ENCODE measurements around the gene EEPD1.

EEPD1 gene

DNA sequence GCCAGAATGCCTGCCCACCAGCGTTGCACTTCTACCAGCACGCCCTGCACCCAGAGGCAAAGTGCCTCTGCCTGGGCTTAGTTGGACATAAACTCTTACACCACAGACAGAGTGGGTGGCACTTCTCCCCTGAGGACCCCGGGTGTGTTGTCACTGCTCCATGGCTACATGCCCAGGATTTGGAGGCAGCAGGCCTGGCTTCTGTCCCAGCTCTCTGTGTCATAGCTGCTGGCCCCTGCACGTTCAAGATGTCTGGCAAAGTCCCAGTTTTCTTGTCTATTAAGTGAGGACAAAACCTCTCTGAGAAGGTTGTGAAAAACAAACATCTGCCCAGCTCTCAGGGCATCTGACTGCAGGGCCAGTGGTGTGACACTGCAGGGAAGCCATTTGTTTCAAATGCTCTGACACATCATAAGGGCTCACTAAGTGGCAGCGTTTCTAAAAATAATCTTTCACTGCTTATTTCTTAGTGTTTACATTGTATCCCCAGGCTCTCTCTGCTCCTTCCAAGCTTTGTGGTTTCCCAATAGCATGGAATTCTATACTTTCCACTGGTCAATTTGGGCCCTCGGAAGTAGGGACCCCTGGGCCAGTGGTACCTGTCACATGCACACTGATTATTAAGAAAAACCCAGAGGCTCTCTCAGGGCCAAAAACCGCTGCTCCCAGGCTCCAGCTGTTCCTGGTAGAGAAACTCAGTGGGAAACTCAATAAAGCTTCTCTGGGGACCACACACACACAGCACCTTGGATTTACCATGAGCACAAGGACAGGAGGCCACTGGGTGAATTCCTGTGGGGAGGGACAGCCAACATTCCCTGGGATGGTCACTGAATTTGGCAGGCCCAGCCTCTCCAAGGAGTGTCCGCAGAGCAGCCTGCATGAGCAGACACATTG, 150.4 kb downstream of the EEPD1 start:
- ATAC-seq: peak; percentile 81
- TF ChIP-seq PPARA (CRISPR knock-in tag; IDR thresholded peaks at IDR 0.05; ENCODE audit: borderline replicate concordance) (no peak), ZNF565 (CRISPR knock-in tag; conservative IDR thresholded peaks at IDR 0.05; ENCODE audit: low read depth) (peak; percentile 24; the same call in 1 of the 2 replicates), CSDC2 (CRISPR knock-in tag; IDR thresholded peaks at IDR 0.05) (no peak), ESRRG (CRISPR knock-in tag; IDR thresholded peaks at IDR 0.05) (no peak), GLIS3 (CRISPR knock-in tag; IDR thresholded peaks at IDR 0.05) (peak; percentile 87; the same call in 1 of the 2 replicates), ZNF70 (CRISPR knock-in tag; IDR thresholded peaks at IDR 0.05) (no peak), ISL1 (CRISPR knock-in tag; IDR thresholded peaks at IDR 0.05) (peak; percentile 41; the same call in 1 of the 2 replicates), ARNTL (CRISPR knock-in tag; IDR thresholded peaks at IDR 0.05; ENCODE audit: borderline replicate concordance, low read depth) (no peak), OSR1 (CRISPR knock-in tag; IDR thresholded peaks at IDR 0.05) (no peak), SNAI2 (CRISPR knock-in tag; IDR thresholded peaks at IDR 0.05) (no peak), ZFP30 (CRISPR knock-in tag; IDR thresholded peaks at IDR 0.05) (no peak), TCF4 (CRISPR knock-in tag; IDR thresholded peaks at IDR 0.05; ENCODE audit: borderline replicate concordance) (peak; percentile 92), ZFP3 (CRISPR knock-in tag; IDR thresholded peaks at IDR 0.05) (peak; percentile 92), ZC3H10 (CRISPR knock-in tag; IDR thresholded peaks at IDR 0.05) (no peak), BACH2 (CRISPR knock-in tag; IDR thresholded peaks at IDR 0.05; ENCODE audit: borderline replicate concordance) (no peak), ZNF8 (CRISPR knock-in tag; IDR thresholded peaks at IDR 0.05) (0 out of 2 replicates have a peak, but pooled peaks have one; percentile 19), RARB (CRISPR knock-in tag; IDR thresholded peaks at IDR 0.05) (no peak), TOX (CRISPR knock-in tag; IDR thresholded peaks at IDR 0.05; ENCODE audit: borderline replicate concordance) (no peak)
- TF ChIP-seq, protein P1, sequence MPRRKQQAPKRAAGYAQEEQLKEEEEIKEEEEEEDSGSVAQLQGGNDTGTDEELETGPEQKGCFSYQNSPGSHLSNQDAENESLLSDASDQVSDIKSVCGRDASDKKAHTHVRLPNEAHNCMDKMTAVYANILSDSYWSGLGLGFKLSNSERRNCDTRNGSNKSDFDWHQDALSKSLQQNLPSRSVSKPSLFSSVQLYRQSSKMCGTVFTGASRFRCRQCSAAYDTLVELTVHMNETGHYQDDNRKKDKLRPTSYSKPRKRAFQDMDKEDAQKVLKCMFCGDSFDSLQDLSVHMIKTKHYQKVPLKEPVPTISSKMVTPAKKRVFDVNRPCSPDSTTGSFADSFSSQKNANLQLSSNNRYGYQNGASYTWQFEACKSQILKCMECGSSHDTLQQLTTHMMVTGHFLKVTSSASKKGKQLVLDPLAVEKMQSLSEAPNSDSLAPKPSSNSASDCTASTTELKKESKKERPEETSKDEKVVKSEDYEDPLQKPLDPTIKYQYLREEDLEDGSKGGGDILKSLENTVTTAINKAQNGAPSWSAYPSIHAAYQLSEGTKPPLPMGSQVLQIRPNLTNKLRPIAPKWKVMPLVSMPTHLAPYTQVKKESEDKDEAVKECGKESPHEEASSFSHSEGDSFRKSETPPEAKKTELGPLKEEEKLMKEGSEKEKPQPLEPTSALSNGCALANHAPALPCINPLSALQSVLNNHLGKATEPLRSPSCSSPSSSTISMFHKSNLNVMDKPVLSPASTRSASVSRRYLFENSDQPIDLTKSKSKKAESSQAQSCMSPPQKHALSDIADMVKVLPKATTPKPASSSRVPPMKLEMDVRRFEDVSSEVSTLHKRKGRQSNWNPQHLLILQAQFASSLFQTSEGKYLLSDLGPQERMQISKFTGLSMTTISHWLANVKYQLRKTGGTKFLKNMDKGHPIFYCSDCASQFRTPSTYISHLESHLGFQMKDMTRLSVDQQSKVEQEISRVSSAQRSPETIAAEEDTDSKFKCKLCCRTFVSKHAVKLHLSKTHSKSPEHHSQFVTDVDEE (CRISPR knock-in tag; IDR thresholded peaks at IDR 0.05): peak; percentile 96
- TF ChIP-seq, protein P2, sequence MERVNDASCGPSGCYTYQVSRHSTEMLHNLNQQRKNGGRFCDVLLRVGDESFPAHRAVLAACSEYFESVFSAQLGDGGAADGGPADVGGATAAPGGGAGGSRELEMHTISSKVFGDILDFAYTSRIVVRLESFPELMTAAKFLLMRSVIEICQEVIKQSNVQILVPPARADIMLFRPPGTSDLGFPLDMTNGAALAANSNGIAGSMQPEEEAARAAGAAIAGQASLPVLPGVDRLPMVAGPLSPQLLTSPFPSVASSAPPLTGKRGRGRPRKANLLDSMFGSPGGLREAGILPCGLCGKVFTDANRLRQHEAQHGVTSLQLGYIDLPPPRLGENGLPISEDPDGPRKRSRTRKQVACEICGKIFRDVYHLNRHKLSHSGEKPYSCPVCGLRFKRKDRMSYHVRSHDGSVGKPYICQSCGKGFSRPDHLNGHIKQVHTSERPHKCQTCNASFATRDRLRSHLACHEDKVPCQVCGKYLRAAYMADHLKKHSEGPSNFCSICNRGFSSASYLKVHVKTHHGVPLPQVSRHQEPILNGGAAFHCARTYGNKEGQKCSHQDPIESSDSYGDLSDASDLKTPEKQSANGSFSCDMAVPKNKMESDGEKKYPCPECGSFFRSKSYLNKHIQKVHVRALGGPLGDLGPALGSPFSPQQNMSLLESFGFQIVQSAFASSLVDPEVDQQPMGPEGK (CRISPR knock-in tag; IDR thresholded peaks at IDR 0.05; ENCODE audit: borderline replicate concordance): no peak
- TF ChIP-seq, protein P3, sequence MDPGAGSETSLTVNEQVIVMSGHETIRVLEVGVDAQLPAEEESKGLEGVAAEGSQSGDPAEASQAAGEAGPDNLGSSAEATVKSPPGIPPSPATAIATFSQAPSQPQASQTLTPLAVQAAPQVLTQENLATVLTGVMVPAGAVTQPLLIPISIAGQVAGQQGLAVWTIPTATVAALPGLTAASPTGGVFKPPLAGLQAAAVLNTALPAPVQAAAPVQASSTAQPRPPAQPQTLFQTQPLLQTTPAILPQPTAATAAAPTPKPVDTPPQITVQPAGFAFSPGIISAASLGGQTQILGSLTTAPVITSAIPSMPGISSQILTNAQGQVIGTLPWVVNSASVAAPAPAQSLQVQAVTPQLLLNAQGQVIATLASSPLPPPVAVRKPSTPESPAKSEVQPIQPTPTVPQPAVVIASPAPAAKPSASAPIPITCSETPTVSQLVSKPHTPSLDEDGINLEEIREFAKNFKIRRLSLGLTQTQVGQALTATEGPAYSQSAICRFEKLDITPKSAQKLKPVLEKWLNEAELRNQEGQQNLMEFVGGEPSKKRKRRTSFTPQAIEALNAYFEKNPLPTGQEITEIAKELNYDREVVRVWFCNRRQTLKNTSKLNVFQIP (CRISPR knock-in tag; IDR thresholded peaks at IDR 0.05; ENCODE audit: borderline replicate concordance, low read depth): no peak
- TF ChIP-seq, protein P4, sequence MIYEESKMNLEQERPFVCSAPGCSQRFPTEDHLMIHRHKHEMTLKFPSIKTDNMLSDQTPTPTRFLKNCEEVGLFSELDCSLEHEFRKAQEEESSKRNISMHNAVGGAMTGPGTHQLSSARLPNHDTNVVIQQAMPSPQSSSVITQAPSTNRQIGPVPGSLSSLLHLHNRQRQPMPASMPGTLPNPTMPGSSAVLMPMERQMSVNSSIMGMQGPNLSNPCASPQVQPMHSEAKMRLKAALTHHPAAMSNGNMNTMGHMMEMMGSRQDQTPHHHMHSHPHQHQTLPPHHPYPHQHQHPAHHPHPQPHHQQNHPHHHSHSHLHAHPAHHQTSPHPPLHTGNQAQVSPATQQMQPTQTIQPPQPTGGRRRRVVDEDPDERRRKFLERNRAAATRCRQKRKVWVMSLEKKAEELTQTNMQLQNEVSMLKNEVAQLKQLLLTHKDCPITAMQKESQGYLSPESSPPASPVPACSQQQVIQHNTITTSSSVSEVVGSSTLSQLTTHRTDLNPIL (CRISPR knock-in tag; IDR thresholded peaks at IDR 0.05; ENCODE audit: low read depth): no peak
- TF ChIP-seq, protein P5, sequence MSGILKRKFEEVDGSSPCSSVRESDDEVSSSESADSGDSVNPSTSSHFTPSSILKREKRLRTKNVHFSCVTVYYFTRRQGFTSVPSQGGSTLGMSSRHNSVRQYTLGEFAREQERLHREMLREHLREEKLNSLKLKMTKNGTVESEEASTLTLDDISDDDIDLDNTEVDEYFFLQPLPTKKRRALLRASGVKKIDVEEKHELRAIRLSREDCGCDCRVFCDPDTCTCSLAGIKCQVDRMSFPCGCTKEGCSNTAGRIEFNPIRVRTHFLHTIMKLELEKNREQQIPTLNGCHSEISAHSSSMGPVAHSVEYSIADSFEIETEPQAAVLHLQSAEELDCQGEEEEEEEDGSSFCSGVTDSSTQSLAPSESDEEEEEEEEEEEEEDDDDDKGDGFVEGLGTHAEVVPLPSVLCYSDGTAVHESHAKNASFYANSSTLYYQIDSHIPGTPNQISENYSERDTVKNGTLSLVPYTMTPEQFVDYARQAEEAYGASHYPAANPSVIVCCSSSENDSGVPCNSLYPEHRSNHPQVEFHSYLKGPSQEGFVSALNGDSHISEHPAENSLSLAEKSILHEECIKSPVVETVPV (CRISPR knock-in tag; IDR thresholded peaks at IDR 0.05): 0 out of 2 replicates have a peak, but pooled peaks have one; percentile 32

DNA sequence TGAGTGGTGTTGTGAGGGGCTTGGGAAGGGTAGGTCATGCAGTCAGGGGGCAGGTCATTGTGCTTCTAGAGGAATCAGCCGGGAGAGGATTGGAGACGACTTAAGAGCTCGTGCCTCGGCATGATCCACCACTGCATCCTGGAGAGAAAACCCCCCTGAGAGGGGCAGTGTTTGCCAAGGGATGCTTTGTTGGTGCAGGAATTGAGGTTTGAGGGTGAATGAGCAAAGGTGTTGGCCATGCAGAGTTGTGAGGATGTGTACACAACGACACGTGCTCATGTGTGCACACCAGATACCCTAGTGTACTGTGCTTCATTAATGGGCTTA, 151.0 kb downstream of the EEPD1 start:
- ATAC-seq: no peak
- TF ChIP-seq GLIS3 (CRISPR knock-in tag; IDR thresholded peaks at IDR 0.05) (no peak), RARB (CRISPR knock-in tag; IDR thresholded peaks at IDR 0.05) (no peak), ZNF8 (CRISPR knock-in tag; IDR thresholded peaks at IDR 0.05) (no peak), TOX (CRISPR knock-in tag; IDR thresholded peaks at IDR 0.05; ENCODE audit: borderline replicate concordance) (no peak), ZC3H10 (CRISPR knock-in tag; IDR thresholded peaks at IDR 0.05) (no peak), CSDC2 (CRISPR knock-in tag; IDR thresholded peaks at IDR 0.05) (no peak), ZFP30 (CRISPR knock-in tag; IDR thresholded peaks at IDR 0.05) (no peak), ZNF70 (CRISPR knock-in tag; IDR thresholded peaks at IDR 0.05) (no peak), BACH2 (CRISPR knock-in tag; IDR thresholded peaks at IDR 0.05; ENCODE audit: borderline replicate concordance) (no peak), SNAI2 (CRISPR knock-in tag; IDR thresholded peaks at IDR 0.05) (no peak), ZFP3 (CRISPR knock-in tag; IDR thresholded peaks at IDR 0.05) (no peak), ESRRG (CRISPR knock-in tag; IDR thresholded peaks at IDR 0.05) (no peak)
- TF ChIP-seq, protein P3 (CRISPR knock-in tag; IDR thresholded peaks at IDR 0.05; ENCODE audit: borderline replicate concordance, low read depth): no peak
- TF ChIP-seq, protein P1 (CRISPR knock-in tag; IDR thresholded peaks at IDR 0.05): no peak

Data from SK-N-SH treated with all-trans-retinoic acid at 6 μM for 48 hours (cell line).